H1 (cell line): ENCODE measurements around the gene PLIN4. TPM values are rescaled to one million over a fixed set of nuclear protein-coding genes. Genes with fewer than 3 reads are reported as not detected.

Source experiments
- CTCF ChIA-PET: fragments of 300-600 bp; sonication (Branson Sonifier 250); formaldehyde crosslinking; loops from one replicate; lab custom pipeline; 2021; ENCODE audit not compliant: partially characterized antibody; lab: Charles Lee
- POLR2A ChIA-PET: fragments of 300-600 bp; sonication (Branson Sonifier 250); formaldehyde crosslinking; loops from one replicate; lab custom pipeline; 2021; ENCODE audit warnings: inconsistent platforms; ENCODE audit not compliant: partially characterized antibody; lab: Charles Lee
- DNase-seq, 2 experiments: peaks; one replicate each; pipeline versions ENCODE4 v3.0.0 to v3.0.0-alpha.2; 2010 to 2022; ENCODE audit warnings: low spot score in 2 of 2, low read depth in 1 of 2, mixed read lengths in 1 of 2
- FAIRE-seq: peaks from 2 replicates; lab custom pipeline; 2011; peaks lifted over from hg19 to GRCh38; lab: Jason Lieb, UNC
- H2AFZ ChIP-seq: 2 replicates; pipeline ENCODE4 v1.8.1; 2012; ENCODE audit warnings: low read length, inconsistent platforms
- H2AK5ac ChIP-seq: 2 replicates; pipeline ENCODE4 v1.6.1; 2013; ENCODE audit warnings: low read depth, low read length
- H2BK120ac ChIP-seq: replicated peaks from 2 replicates; pipeline ENCODE3; 2013; ENCODE audit warnings: low read depth, low read length, inconsistent platforms
- H2BK12ac ChIP-seq: 2 replicates; pipeline ENCODE4 v1.6.1; 2013; ENCODE audit warnings: low read depth, low read length
- H2BK15ac ChIP-seq: 2 replicates; pipeline ENCODE4 v1.6.1; 2013; ENCODE audit warnings: low read length
- H2BK20ac ChIP-seq: 2 replicates; pipeline ENCODE4 v1.6.1; 2013; ENCODE audit warnings: low read length
- H2BK5ac ChIP-seq: 2 replicates; pipeline ENCODE4 v1.6.1; 2013; ENCODE audit warnings: low read depth, low read length
- H3K14ac ChIP-seq: 2 replicates; pipeline ENCODE4 v1.6.1; 2013; ENCODE audit warnings: inconsistent platforms; ENCODE audit not compliant: insufficient read length
- H3K18ac ChIP-seq: 2 replicates; pipeline ENCODE4 v1.6.1; 2013; ENCODE audit warnings: low read length; ENCODE audit errors: extremely low read depth
- H3K23ac ChIP-seq: 2 replicates; pipeline ENCODE4 v1.6.1; 2013; ENCODE audit warnings: inconsistent platforms; ENCODE audit not compliant: insufficient read length
- H3K23me2 ChIP-seq: 2 replicates; pipeline ENCODE4 v1.6.1; 2013; ENCODE audit warnings: low read depth, low read length
- H3K27ac ChIP-seq: 2 replicates; pipeline ENCODE4 v1.6.1; 2011; ENCODE audit warnings: low read depth, low read length, inconsistent platforms
- H3K27me3 ChIP-seq, 4 experiments: replicated peaks in 1 of 4; 1 replicate in 1 of 4; 2 replicates in 3 of 4; pipeline versions ENCODE4 v1.6.1 to v1.8.1; 2011 to 2013; ENCODE audit warnings: low read length in 3 of 4, mild to moderate bottlenecking in 3 of 4, inconsistent platforms in 2 of 4, mixed read lengths in 2 of 4, moderate library complexity in 1 of 4; ENCODE audit not compliant: control insufficient read depth in 3 of 4, insufficient read depth in 3 of 4; ENCODE audit errors: extremely low read depth in 1 of 4
- H3K36me3 ChIP-seq, 4 experiments: 2 replicates each; pipeline versions ENCODE4 v1.6.1 to v1.8.1; 2011 to 2013; ENCODE audit warnings: mild to moderate bottlenecking in 4 of 4, low read length in 3 of 4, moderate library complexity in 2 of 4, control low read depth in 1 of 4, inconsistent platforms in 1 of 4; ENCODE audit not compliant: insufficient read depth in 4 of 4, control insufficient read depth in 2 of 4
- H3K4ac ChIP-seq: replicated peaks from 2 replicates; pipeline ENCODE3; 2013; ENCODE audit warnings: low read length, low read depth, mixed read lengths, inconsistent platforms; ENCODE audit not compliant: insufficient read length
- H3K4me1 ChIP-seq, 4 experiments: replicated peaks in 1 of 4; 1 replicate in 1 of 4; 2 replicates in 3 of 4; pipeline versions ENCODE4 v1.6.1 to v1.8.1; 2011 to 2013; ENCODE audit warnings: low read length in 3 of 4, inconsistent platforms in 2 of 4, mixed read lengths in 1 of 4; ENCODE audit not compliant: insufficient read depth in 4 of 4, control insufficient read depth in 3 of 4
- H3K4me2 ChIP-seq, 2 experiments: 2 replicates each; pipeline versions ENCODE4 v1.6.1 to v1.8.1; 2011 to 2013; ENCODE audit warnings: low read depth in 2 of 2, low read length in 2 of 2, control low read depth in 1 of 2, inconsistent platforms in 1 of 2, mild to moderate bottlenecking in 1 of 2; ENCODE audit not compliant: insufficient read depth in 1 of 2
- H3K4me3 ChIP-seq, 4 experiments: fragments of 200-600, 300-600 bp in 1 of 4; sonication (generic), shearing (Covaris generic), sonication (Bioruptor Twin) in 1 of 4; 2 replicates each; pipeline versions ENCODE4 v1.5.1 to v1.8.1; 2011 to 2016; ENCODE audit warnings: low read length in 4 of 4, low read depth in 3 of 4, control low read depth in 2 of 4, inconsistent platforms in 2 of 4, mild to moderate bottlenecking in 2 of 4, mixed read lengths in 1 of 4, moderate library complexity in 1 of 4; ENCODE audit not compliant: insufficient read depth in 2 of 4; ENCODE audit errors: extremely low read depth in 1 of 4
- H3K56ac ChIP-seq: replicated peaks from 2 replicates; pipeline ENCODE3; 2013; ENCODE audit warnings: low read depth, mild to moderate bottlenecking, mixed read lengths, low read length, inconsistent platforms; ENCODE audit not compliant: insufficient read length
- H3K79me1 ChIP-seq: 2 replicates; pipeline ENCODE4 v1.6.1; 2013; ENCODE audit warnings: low read depth, low read length, control low read depth
- H3K79me2 ChIP-seq, 2 experiments: 2 replicates each; pipeline versions ENCODE4 v1.6.1 to v1.8.1; 2012 to 2013; ENCODE audit warnings: low read length in 2 of 2, mild to moderate bottlenecking in 2 of 2, inconsistent platforms in 1 of 2; ENCODE audit not compliant: insufficient read depth in 2 of 2, control insufficient read depth in 1 of 2
- H3K9ac ChIP-seq, 4 experiments: replicated peaks in 1 of 4; 1 replicate in 1 of 4; 2 replicates in 3 of 4; pipeline versions ENCODE4 v1.6.1 to v1.8.1; 2011 to 2013; ENCODE audit warnings: low read depth in 3 of 4, low read length in 3 of 4, control low read depth in 2 of 4, mild to moderate bottlenecking in 2 of 4, moderate library complexity in 2 of 4, inconsistent platforms in 1 of 4; ENCODE audit errors: extremely low read depth in 1 of 4
- H3K9me3 ChIP-seq, 2 experiments: 2 replicates each; pipeline versions ENCODE4 v1.6.1 to v1.8.1; 2012 to 2013; ENCODE audit warnings: mild to moderate bottlenecking in 2 of 2, moderate library complexity in 2 of 2, control low read depth in 1 of 2, inconsistent platforms in 1 of 2, low read depth in 1 of 2, low read length in 1 of 2, mixed read lengths in 1 of 2; ENCODE audit not compliant: insufficient read depth in 2 of 2
- H4K20me1 ChIP-seq, 2 experiments: replicated peaks in 1 of 2; 2 replicates each; pipeline versions ENCODE3 to v1.8.1; 2011 to 2013; ENCODE audit warnings: inconsistent platforms in 2 of 2, low read length in 2 of 2, mild to moderate bottlenecking in 1 of 2; ENCODE audit not compliant: insufficient read depth in 2 of 2, control insufficient read depth in 1 of 2
- H4K5ac ChIP-seq: 2 replicates; pipeline ENCODE4 v1.6.1; 2013; ENCODE audit warnings: low read length, low read depth, mixed read lengths, inconsistent platforms; ENCODE audit not compliant: insufficient read length
- H4K8ac ChIP-seq: 2 replicates; pipeline ENCODE4 v1.8.0; 2013; ENCODE audit warnings: mild to moderate bottlenecking, moderate library complexity, low read length, inconsistent platforms; ENCODE audit not compliant: insufficient read depth; ENCODE audit errors: extremely low read depth
- H4K91ac ChIP-seq: replicated peaks from 2 replicates; pipeline ENCODE3; 2013; ENCODE audit warnings: low read length, mixed read lengths, inconsistent platforms; ENCODE audit not compliant: insufficient read length
- ZNF274 ChIP-seq: IDR thresholded peaks from 2 replicates; pipeline ENCODE4 v1.7.0; 2012; ENCODE audit warnings: low read length, borderline replicate concordance; ENCODE audit errors: extremely low read depth
- WGBS, 2 experiments: shearing (Covaris generic) in 1 of 2; methylation state at CpG; one replicate each; pipeline versions ENCODE4 v1.1.6 to v1.1.7; 2013 to 2015; ENCODE audit warnings: low lambda C conversion rate in 2 of 2, mixed read lengths in 2 of 2, inconsistent platforms in 1 of 2, low coverage in 1 of 2, missing lambda C conversion rate in 1 of 2; ENCODE audit not compliant: insufficient replicate concordance in 2 of 2, insufficient coverage in 1 of 2, insufficient read length in 1 of 2; ENCODE audit errors: extremely low coverage in 1 of 2, missing lambda C conversion rate in 1 of 2; 5-methylcytosine and 5-hydroxymethylcytosine counted together
- polyA plus RNA-seq, 7 experiments: library from polyadenylated mRNA; depleted of rRNA in 3 of 7; stranded (reverse) in 5 of 7; unstranded in 2 of 7; fragments of >200 nt in 5 of 7; fragments of 200-250 nt in 2 of 7; gene quantifications; 1 replicate in 5 of 7; 2 replicates in 1 of 7; 4 replicates in 1 of 7; pipeline versions ENCODE4 v1.2.1 to v1.2.3, GENCODE V29; 2011 to 2013; ENCODE audit warnings: missing spikeins in 2 of 7, mixed read lengths in 2 of 7
- total RNA-seq: library from RNA; stranded (reverse); fragmentation: NEBNext Ultra II Directional; extraction: Animal tissue kit (Norgen Biotek cat#: 25700); gene quantifications from 2 replicates; pipeline ENCODE4 v1.2.1, GENCODE V29; 2021

The PLIN4 gene
- total and polyA plus RNA-seq, 2 of the 8 experiments (the other 6 are each of a cell fraction or from before 2014, with no cell fraction given), result 0.35 to 0.45 TPM

DNA sequence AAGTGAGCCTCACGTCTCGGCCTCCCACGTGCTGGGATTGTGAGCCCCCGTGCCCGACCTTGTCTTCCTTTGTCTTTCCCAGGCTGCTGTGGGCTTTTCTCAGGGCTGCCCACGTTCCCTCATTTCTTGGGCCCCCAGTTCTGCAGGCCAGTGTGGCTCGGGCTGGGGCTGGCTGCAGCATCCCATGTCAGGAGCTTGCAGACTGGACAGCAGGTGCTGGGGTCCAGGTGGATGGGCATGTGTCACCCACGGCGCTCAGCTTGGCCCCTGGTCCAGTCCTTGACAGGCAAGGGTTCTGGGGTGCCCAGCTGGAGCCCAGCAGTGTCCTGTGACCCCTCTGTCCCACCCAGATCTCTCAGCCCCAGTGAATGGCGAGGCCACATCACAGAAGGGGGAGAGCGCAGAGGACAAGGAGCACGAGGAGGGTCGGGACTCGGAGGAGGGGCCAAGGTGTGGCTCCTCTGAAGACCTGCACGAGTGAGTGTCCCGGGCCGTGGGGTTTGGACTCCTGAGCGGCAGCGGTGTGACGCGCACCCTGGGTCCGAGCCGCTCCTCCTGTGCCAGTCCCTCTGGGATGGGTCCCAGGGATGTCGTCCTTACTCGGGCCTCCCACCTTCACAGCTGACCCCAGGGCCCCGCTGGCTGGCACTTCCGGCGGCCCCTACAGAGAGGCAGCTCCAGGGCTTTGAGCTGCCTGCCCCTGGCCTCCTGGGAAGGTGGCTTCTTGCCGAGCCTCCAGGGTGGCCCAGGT lies 17.3 kb downstream of the PLIN4 start:
- no peak overlapping the region for H2BK15ac ChIP-seq
- H2BK120ac ChIP-seq, result no peak overlapping the region
- H3K4ac ChIP-seq, result no peak overlapping the region
- no peak for TF ChIP-seq ZNF274
- H3K36me3 ChIP-seq, result peaks cover 12 to 63% (median 27%) of the 10 kb centered on the region in 4 experiments
- H3K4me3 ChIP-seq, result no peak overlapping the region
- CTCF ChIA-PET, result interaction anchor here (0.6 to 2.3 kb wide), 5 partner anchors 16 to 67 kb away, joined by 3 to 9 read pairs (median 3); no protein-coding TSS in a partner anchor
- no peaks in the 10 kb centered on the region for H3K79me2 ChIP-seq
- H3K27me3 ChIP-seq, result peaks cover 0 to 3% (median 0%) of the 10 kb centered on the region in 4 experiments; a peak in 1 of 7 replicates
- no peak overlapping the region for H3K18ac ChIP-seq
- FAIRE-seq (no peak), DNase-seq (no peak)
- H3K79me1 ChIP-seq, result no peaks in the 10 kb centered on the region
- H4K91ac ChIP-seq, result no peak overlapping the region
- H4K5ac ChIP-seq, result no peak overlapping the region
- no peaks in the 10 kb centered on the region for H3K4me1 ChIP-seq
- no peak overlapping the region for H3K23ac ChIP-seq
- H4K20me1 ChIP-seq, result peaks cover 6 to 22% of the 10 kb centered on the region in 2 experiments
- H3K23me2 ChIP-seq, result no peaks in the 10 kb centered on the region
- H2BK12ac ChIP-seq, result no peak overlapping the region
- no peak overlapping the region for H3K9ac ChIP-seq
- WGBS, 2 experiments, result 95% methylated on average over 29 of the region's 29 CpGs; no CpG with 5 or more reads in 1 of the 2 experiments
- 0 out of 2 replicates have a peak overlapping the region, but pooled peaks have one; percentile 5 for H4K8ac ChIP-seq
- H2BK20ac ChIP-seq, result no peak overlapping the region
- H2BK5ac ChIP-seq, result no peak overlapping the region
- no peak overlapping the region for H3K56ac ChIP-seq
- H3K14ac ChIP-seq, result no peak overlapping the region
- H2AK5ac ChIP-seq, result no peak overlapping the region
- POLR2A ChIA-PET, result interaction anchor here (0.6 to 4.1 kb wide), 6 partner anchors 8 to 53 kb away, joined by 3 to 15 read pairs (median 4); no protein-coding TSS in a partner anchor
- no peak overlapping the region for H3K27ac ChIP-seq
- H3K4me2 ChIP-seq, result no peak overlapping the region
- no peak overlapping the region for H2AFZ ChIP-seq
- H3K9me3 ChIP-seq, result no peaks in the 10 kb centered on the region
